HepG2 (cell line): ENCODE measurements around the gene IARS2. TPM values are rescaled to one million over a fixed set of nuclear protein-coding genes. Genes with fewer than 3 reads are reported as not detected.

ENCODE experiments used
- ATAC-seq: fragments of 200-7000 bp; cut with Tn5 transposase; 3 replicates; pipeline ENCODE4 v1.9.1; 2020; ENCODE audit warnings: mild to moderate bottlenecking, moderate library complexity
- BruUV-seq: library from RNA; stranded (reverse); fragments of 400-500 nt; replicated peaks from 2 replicates; lab custom pipeline; 2021; lab: Mats Ljungman, UMichigan
- CTCF ChIA-PET: fragments of 300-600 bp; formaldehyde crosslinking; extraction: SDS; loops from one replicate; lab custom pipeline; 2021; ENCODE audit warnings: low total read pairs, inconsistent platforms, low intra/inter-chr PET ratio; lab: Yijun Ruan, JAX
- POLR2A ChIA-PET: fragments of 350-600 bp; sonication (Branson Sonifier 250); formaldehyde crosslinking; loops from one replicate; lab custom pipeline; 2020; ENCODE audit warnings: antibody characterized with exemption, inconsistent platforms; lab: Yijun Ruan, JAX
- DNase-seq: peaks from one replicate; pipeline ENCODE4 v3.0.0-alpha.2; 2015; ENCODE audit warnings: low spot score
- FAIRE-seq: peaks from 3 replicates; lab custom pipeline; 2011; peaks lifted over from hg19 to GRCh38; lab: Jason Lieb, UNC
- H2AFZ ChIP-seq: one replicate; pipeline ENCODE4 v1.6.1; 2011; ENCODE audit warnings: low read length, inconsistent platforms
- H3K27ac ChIP-seq: fragments of 300-600 bp; 3 replicates; pipeline ENCODE4 v1.8.0; 2011; ENCODE audit warnings: mixed run types, mild to moderate bottlenecking, mixed read lengths, low read length, inconsistent platforms; ENCODE audit not compliant: insufficient read depth; ENCODE audit errors: extremely low read length
- H3K27me3 ChIP-seq, 2 experiments: fragments of 200-600 bp in 1 of 2; 2 replicates in 1 of 2; 3 replicates in 1 of 2; pipeline versions ENCODE4 v1.6.0 to v1.8.0; 2011; ENCODE audit warnings: low read length in 2 of 2, mild to moderate bottlenecking in 2 of 2, moderate library complexity in 2 of 2, inconsistent platforms in 1 of 2; ENCODE audit not compliant: insufficient read depth in 2 of 2, control insufficient read depth in 1 of 2
- H3K36me3 ChIP-seq, 2 experiments: fragments of 200-600 bp in 1 of 2; replicated peaks in 1 of 2; 2 replicates in 1 of 2; 3 replicates in 1 of 2; pipeline versions ENCODE4 v1.5.1 to v1.8.0; 2011; ENCODE audit warnings: low read length in 2 of 2, inconsistent platforms in 1 of 2; ENCODE audit not compliant: insufficient read depth in 2 of 2, control insufficient read depth in 1 of 2
- H3K4me1 ChIP-seq: 2 replicates; pipeline ENCODE4 v1.5.1; 2012; ENCODE audit warnings: low read length, inconsistent platforms; ENCODE audit not compliant: insufficient read depth
- H3K4me2 ChIP-seq: 2 replicates; pipeline ENCODE4 v1.6.0; 2011; ENCODE audit warnings: low read depth, low read length, inconsistent platforms
- H3K4me3 ChIP-seq, 3 experiments: fragments of 200-600 bp in 1 of 3; sonication (generic), shearing (Covaris generic) in 1 of 3; replicated peaks in 1 of 3; 2 replicates each; pipeline ENCODE4 v1.5.1; 2011 to 2016; ENCODE audit warnings: low read length in 3 of 3, inconsistent platforms in 2 of 3, low read depth in 2 of 3, mild to moderate bottlenecking in 2 of 3, control low read depth in 1 of 3, mixed read lengths in 1 of 3; ENCODE audit not compliant: insufficient read depth in 1 of 3
- H3K79me2 ChIP-seq: one replicate; pipeline ENCODE4 v1.6.1; 2011; ENCODE audit warnings: low read length, inconsistent platforms; ENCODE audit not compliant: insufficient read depth
- H3K9ac ChIP-seq: 2 replicates; pipeline ENCODE4 v1.6.0; 2011; ENCODE audit warnings: mild to moderate bottlenecking, low read depth, low read length, inconsistent platforms; ENCODE audit not compliant: insufficient read depth
- H3K9me3 ChIP-seq: 2 replicates; pipeline ENCODE4 v1.5.1; 2012; ENCODE audit warnings: mild to moderate bottlenecking, low read length
- H4K20me1 ChIP-seq: 2 replicates; pipeline ENCODE4 v1.6.0; 2011; ENCODE audit warnings: inconsistent platforms, mild to moderate bottlenecking, low read length, moderate library complexity; ENCODE audit not compliant: insufficient read depth
- HNRNPL ChIP-seq: fragments of 200-400 bp; formaldehyde crosslinking; IDR thresholded peaks from 2 replicates; pipeline ENCODE4 v1.6.1; 2017; ENCODE audit warnings: mild to moderate bottlenecking, low read depth, low read length
- MAFF ChIP-seq: IDR thresholded peaks from 2 replicates; pipeline ENCODE4 v1.6.1; 2011; ENCODE audit warnings: low read depth, low read length, improper control_type of control experiment
- SMC3 ChIP-seq: IDR thresholded peaks from 2 replicates; pipeline ENCODE4 v1.6.1; 2011; ENCODE audit warnings: low read length, improper control_type of control experiment
- SOX5 ChIP-seq: IDR thresholded peaks from 2 replicates; pipeline ENCODE4 v1.6.1; 2016; ENCODE audit warnings: borderline replicate concordance
- STAG1 ChIP-seq: sonication (generic); formaldehyde crosslinking; IDR thresholded peaks from 2 replicates; pipeline ENCODE4 v1.4.0; 2020; ENCODE audit warnings: missing genetic modification reagents
- U2AF2 ChIP-seq: fragments of 200-400 bp; formaldehyde crosslinking; IDR thresholded peaks from 2 replicates; pipeline ENCODE4 v1.6.1; 2017; ENCODE audit warnings: low read depth, mild to moderate bottlenecking, low read length
- WGBS: methylation state at CpG from one replicate; pipeline ENCODE4 v1.1.6; 2017; ENCODE audit warnings: low lambda C conversion rate; 5-methylcytosine and 5-hydroxymethylcytosine counted together
- in situ Hi-C: cut with HindIII; loops from 2 replicates; pipeline ENCODE4 v1.10.0; 2017; ENCODE audit warnings: low pct_unique_long_range_greater_than_20kb; ENCODE audit not compliant: extremely low pct_ligation_motif_present
- intact Hi-C: fragments of 100-400 bp; cut with micrococcal nuclease; formaldehyde crosslinking; loops from one replicate; pipeline ENCODE4 v1.10.0; 2022; ENCODE audit not compliant: unreplicated experiment
- polyA plus RNA-seq, 8 experiments: library from polyadenylated mRNA; depleted of rRNA in 3 of 8; stranded (reverse) in 7 of 8; unstranded in 1 of 8; fragments of >200 nt; fragmentation: Illumina TruSeq in 4 of 8; extraction: Trizol in 4 of 8; gene quantifications; 2 replicates each; pipeline versions ENCODE4 v1.2.1 to v1.2.3, GENCODE V29; 2011 to 2016; ENCODE audit warnings: low read depth in 4 of 8, missing spikeins in 1 of 8, mixed read lengths in 1 of 8; ENCODE audit not compliant: insufficient read depth in 1 of 8
- total RNA-seq, 5 experiments: library from RNA; depleted of rRNA; stranded (reverse); fragments of >200 nt; fragmentation: Illumina TruSeq; extraction: Trizol; gene quantifications; 2 replicates each; pipeline ENCODE4 v1.2.3, GENCODE V29; 2016; ENCODE audit warnings: low read depth in 1 of 5
- TF ChIP-seq, protein P1 (sequence below): sonication (generic); formaldehyde crosslinking; IDR thresholded peaks from 2 replicates; pipeline ENCODE4 v1.5.0; 2020; ENCODE audit warnings: mild to moderate bottlenecking, missing genetic modification reagents, moderate library complexity
- TF ChIP-seq, protein P2 (sequence below), 2 experiments: fragments of 450-650 bp in 1 of 2; sonication (generic) in 1 of 2; formaldehyde crosslinking; IDR thresholded peaks; 2 replicates each; pipeline versions ENCODE4 v1.5.0 to v1.8.0; 2020 to 2022; ENCODE audit warnings: mild to moderate bottlenecking in 1 of 2, missing genetic modification reagents in 1 of 2

Gene IARS2
- total and polyA plus RNA-seq, 2 of the 13 experiments (the other 11 are each of a cell fraction or from before 2014, with no cell fraction given): 28.6 to 122 TPM

DNA sequence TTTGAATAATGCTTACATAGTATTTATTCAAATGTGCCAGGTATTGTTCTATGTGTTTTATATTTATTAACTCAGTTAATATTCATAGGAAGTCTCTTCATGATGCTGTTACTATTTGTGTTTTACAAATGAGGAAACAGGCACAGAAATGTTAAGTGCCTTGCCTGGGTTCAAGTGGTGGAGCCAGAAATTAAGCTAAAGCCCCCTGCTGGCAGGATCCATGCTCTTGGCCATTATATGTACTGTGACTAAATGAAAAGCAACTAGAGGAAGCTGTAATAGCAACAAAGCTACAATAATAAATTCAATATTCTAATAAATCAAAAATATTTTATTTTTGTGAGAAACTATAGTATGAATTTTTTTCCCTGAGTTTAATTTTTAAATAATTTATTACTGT, 30.0 kb downstream of the IARS2 start:
- peak; percentile 20 for DNase-seq
- Histone ChIP-seq H3K27ac (no peak overlapping the region), H3K79me2 (no peaks in the 10 kb centered on the region), H3K4me3 (no peak overlapping the region), H3K4me1 (peaks cover 15% of the 10 kb centered on the region), H3K4me2 (no peak overlapping the region), H3K27me3 (no peaks in the 10 kb centered on the region; a peak in 1 of 5 replicates), H3K9ac (no peak overlapping the region), H3K9me3 (no peaks in the 10 kb centered on the region), H2AFZ (no peak overlapping the region)
- peak; percentile 67 for ATAC-seq
- in situ Hi-C loops (loop anchor here (10.0 kb wide), 1 partner anchor 289 kb away; no protein-coding TSS in a partner anchor), intact Hi-C loops (loop anchor here (1.0 kb wide), 2 partner anchors 133 to 287 kb away; no protein-coding TSS in a partner anchor)
- no peak for FAIRE-seq
- POLR2A ChIA-PET: no interaction called here
- no peak for TF ChIP-seq SOX5
- TF ChIP-seq, protein P1, sequence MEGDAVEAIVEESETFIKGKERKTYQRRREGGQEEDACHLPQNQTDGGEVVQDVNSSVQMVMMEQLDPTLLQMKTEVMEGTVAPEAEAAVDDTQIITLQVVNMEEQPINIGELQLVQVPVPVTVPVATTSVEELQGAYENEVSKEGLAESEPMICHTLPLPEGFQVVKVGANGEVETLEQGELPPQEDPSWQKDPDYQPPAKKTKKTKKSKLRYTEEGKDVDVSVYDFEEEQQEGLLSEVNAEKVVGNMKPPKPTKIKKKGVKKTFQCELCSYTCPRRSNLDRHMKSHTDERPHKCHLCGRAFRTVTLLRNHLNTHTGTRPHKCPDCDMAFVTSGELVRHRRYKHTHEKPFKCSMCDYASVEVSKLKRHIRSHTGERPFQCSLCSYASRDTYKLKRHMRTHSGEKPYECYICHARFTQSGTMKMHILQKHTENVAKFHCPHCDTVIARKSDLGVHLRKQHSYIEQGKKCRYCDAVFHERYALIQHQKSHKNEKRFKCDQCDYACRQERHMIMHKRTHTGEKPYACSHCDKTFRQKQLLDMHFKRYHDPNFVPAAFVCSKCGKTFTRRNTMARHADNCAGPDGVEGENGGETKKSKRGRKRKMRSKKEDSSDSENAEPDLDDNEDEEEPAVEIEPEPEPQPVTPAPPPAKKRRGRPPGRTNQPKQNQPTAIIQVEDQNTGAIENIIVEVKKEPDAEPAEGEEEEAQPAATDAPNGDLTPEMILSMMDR: peak; percentile 13; the same call in 1 of the 2 replicates
- no peak for TF ChIP-seq U2AF2
- peak; percentile 27; the same call in 1 of the 2 replicates for TF ChIP-seq MAFF
- TF ChIP-seq STAG1 (CRISPR knock-in tag): peak; percentile 6; the same call in 1 of the 2 replicates
- peak; percentile 23; the same call in 1 of the 2 replicates for TF ChIP-seq SMC3
- TF ChIP-seq, all 625 proteins: peak for 4
- no TSS peak for BruUV-seq
- no peaks in the 10 kb centered on the region for H4K20me1 ChIP-seq
- CTCF ChIA-PET: no interaction called here
- H3K36me3 ChIP-seq: peaks cover 12 to 27% of the 10 kb centered on the region in 2 experiments

DNA sequence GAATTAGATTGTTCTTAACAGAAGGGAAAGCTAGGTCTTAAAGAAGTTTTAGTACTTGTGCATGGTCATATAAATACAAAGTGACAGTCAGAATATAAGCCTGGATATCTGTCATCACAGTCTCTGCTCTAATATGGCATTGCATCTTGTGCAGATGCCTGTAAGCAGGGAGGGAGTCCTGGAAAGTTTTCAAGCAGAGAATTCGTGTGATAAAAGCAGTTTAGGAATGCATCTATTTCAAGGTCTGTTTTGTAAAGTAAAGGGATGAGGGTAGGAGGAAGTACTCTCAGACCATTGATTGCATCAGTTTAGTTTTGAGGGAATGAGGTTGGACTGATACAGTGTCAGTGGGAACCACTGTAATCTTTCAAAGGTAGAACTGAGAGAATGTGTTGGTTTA, 30.6 kb downstream of the IARS2 start:
- Histone ChIP-seq H2AFZ (no peak overlapping the region), H4K20me1 (no peaks in the 10 kb centered on the region), H3K4me1 (peaks cover 11% of the 10 kb centered on the region), H3K4me2 (no peak overlapping the region), H3K79me2 (no peaks in the 10 kb centered on the region), H3K4me3 (no peak overlapping the region), H3K9ac (no peak overlapping the region), H3K36me3 (peaks cover 12 to 28% of the 10 kb centered on the region in 2 experiments), H3K27ac (no peak overlapping the region), H3K9me3 (no peaks in the 10 kb centered on the region), H3K27me3 (no peaks in the 10 kb centered on the region; a peak in 1 of 5 replicates)
- in situ Hi-C loops (loop anchor here (10.0 kb wide), 1 partner anchor 290 kb away; no protein-coding TSS in a partner anchor), intact Hi-C loops (loop anchor here (1.0 kb wide), 2 partner anchors 133 to 287 kb away; no protein-coding TSS in a partner anchor)
- BruUV-seq: no TSS peak
- ChIA-PET CTCF (no interaction called here), POLR2A (no interaction called here)
- ATAC-seq (no peak), FAIRE-seq (no peak), DNase-seq (no peak)
- WGBS: 67% methylated on average over 1 of the region's 1 CpG
- TF ChIP-seq HNRNPL: no peak
- TF ChIP-seq, protein P2, sequence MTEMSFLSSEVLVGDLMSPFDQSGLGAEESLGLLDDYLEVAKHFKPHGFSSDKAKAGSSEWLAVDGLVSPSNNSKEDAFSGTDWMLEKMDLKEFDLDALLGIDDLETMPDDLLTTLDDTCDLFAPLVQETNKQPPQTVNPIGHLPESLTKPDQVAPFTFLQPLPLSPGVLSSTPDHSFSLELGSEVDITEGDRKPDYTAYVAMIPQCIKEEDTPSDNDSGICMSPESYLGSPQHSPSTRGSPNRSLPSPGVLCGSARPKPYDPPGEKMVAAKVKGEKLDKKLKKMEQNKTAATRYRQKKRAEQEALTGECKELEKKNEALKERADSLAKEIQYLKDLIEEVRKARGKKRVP (CRISPR knock-in tag; IDR thresholded peaks at IDR 0.05): peak in 1 of 2 experiments; percentile 19; a peak in 1 of 4 replicates
